Right forelimb (tissue), 1 donor: ENCODE measurements around the gene FAM32A.

Experiments used
- DNase-seq: peaks from one replicate; pipeline ENCODE4 v3.0.0-alpha.2; 2018

Gene FAM32A

DNA sequence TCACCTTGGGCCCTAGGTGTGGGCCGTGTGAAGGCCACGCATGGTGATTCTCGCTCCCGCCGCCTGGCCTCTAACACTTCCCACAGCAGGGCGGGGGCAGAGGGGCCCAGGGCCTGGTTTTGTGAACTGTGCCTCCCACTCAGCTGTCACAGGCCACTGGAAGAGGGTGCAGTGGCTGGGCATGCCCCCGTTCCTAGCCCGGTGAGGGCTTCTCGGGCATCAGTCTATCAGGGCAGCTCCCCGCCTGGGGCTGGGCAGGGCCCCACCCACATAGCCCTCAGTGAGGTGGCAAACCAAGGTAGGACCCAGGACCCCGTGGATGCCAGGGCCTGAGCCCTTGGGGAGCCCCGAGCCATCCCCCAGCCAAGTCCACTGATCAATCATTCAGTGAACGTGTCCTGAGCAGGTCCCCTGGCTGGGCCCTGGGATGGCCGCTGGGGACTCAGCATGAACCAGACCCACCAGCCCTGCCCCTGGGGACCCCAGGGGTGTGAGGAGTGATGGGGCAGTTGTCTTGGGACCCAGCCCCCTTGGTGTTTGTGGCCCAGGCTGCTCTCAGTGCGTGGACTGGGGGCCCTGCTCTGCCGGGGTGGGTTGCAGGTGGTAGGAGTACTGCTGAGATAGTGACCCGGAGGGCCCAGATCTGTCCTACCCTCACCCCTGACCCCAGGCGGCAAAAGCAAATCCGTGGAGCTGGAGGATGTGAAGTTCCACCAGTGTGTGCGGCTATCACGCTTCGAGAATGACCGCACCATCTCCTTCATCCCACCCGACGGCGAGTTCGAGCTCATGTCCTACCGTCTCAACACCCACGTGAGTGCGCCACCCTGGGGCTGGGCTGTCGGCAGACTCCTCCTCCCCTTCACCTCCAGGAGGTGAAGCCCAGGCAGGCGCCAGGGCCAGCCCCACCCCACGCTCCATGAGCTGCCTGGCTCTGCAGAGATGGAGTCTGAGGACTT, 41.9 kb downstream of the FAM32A start:
- no peak for DNase-seq

- no peak for DNase-seq
These were observed 42.8 kb downstream of the FAM32A start for GRCh38 chr19:16227837-16228636.

GRCh38 chr19:16228637-16229321, 43.6 kb downstream of the FAM32A start:
- no peak for DNase-seq

GRCh38 chr19:16229322-16229641, 44.1 kb downstream of the FAM32A start:
- DNase-seq: no peak

DNA sequence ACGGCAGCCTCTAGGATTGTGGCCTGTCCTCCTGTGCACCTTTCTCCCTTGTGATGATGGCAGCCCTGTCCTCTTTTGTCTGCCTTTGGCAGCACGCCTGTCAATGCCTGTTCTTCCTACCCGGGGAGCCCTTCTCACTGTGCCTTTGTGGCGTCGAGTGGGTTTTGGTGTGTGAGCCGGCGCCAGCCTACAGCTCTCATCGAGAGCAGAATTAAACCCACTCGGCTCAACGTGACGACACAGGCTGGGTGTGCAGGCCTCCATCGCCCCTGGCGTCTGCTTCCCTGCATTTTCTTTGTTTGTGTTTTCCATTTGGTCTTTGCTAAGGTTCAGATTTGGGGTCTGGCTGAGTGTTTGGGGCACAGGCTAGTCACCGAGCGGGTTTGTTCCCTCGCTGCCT, 46.9 kb downstream of the FAM32A start:
- DNase-seq: no peak

DNA sequence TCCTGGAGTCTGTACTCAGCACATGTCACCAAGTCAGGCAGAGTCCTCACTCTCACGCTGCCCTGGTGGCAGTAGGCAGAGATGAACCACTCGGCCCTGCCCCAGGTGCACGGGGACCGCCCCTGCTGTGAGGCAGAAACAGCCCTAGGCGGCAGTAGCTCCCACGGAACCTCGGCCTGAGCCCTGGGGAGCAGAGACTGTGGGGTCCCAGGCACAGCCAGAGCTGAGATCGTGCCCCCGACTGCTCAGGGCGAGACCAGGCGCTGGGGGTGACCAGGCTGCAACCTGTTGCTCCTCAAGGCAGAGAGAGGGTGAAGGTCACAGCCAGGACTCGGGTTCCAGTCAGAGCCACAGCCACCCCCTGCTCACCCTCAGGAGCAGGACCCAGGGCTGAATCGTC, 47.4 kb downstream of the FAM32A start:
- DNase-seq: no peak

- no peak for DNase-seq
These were observed 48.0 kb downstream of the FAM32A start for GRCh38 chr19:16233081-16233776.

DNA sequence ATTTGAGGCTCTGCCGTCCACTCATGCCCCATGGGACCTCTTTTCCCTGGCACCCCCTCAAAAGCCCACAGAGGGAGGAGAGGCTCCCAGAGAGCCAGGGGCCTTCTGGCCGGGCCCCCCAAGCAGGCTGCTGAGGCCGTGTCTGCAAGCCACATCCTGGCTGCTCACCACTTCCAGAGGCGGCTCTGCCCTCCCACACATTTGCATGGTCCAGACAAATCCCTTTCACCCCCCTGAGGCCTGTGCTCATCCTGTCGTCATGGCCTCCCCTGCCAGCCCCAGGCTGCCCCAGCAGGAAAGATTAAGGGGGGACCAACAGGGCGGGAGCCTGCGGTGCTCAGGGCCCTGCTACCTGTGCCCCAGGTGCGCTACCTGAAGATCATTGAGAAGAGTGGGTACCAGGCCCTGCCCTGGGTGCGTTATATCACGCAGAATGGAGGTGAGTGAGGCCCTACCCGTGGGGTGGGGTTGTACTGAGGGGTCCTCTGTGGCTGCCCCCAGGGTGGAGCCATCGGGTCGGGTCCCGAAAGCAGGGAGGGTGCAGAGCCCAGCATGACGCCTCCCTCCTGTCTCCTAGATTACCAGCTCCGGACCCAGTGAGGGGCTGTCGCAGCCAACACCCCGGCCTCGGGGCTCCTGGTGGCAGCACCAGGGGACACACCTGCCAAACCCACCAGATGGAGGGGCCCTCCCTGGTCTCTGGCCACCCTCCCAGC, 48.8 kb downstream of the FAM32A start:
- no peak for DNase-seq

GRCh38 chr19:16234552-16235445, 49.6 kb downstream of the FAM32A start:
- DNase-seq: no peak

DNA sequence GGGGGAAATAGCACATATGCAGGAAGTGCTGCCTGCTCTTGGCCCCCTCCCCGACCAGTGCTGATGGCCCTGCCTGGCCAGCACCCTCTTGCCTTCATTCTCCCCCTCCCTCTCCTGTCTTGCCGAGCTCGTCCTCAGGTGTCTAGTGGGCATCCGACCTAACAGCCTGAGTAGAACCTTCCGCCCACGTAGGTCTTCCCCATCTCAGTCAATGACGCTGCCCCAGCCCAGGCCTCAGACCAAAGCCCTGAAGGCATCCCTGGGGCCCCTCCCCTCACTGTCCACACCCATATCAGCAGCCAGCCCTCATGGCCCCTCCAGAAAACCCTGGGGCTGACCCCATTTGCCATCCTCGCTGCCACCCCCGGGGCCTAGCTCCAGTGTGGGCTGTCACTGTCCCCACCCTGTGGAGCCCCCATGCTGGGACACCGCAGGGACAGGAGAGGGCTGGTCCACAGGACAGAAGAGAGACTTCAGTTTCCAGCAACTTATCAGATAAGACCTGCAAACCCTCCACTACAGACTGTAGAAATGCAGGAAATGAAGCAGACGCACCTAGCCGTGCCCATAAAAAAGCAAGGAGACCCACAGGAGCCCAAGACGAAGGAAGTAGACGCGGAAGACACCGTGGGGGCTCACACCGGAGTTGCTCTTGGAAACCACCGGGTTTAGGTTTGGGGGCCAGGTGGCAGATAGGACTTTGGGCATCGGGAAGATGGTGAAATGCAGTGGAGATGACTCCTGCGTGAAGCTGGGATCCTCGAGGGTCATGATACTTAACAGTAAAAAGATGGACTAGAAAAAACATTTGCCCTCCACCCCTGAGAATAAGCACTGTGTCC, 50.8 kb downstream of the FAM32A start:
- no peak for DNase-seq
